Effector memory CD8-positive, alpha-beta T cell (primary cell): Measurements from ENCODE around the gene NAP1L1.

Experiments
- ATAC-seq: fragments of 150-1000 bp; cut with Tn5 transposase; replicated peaks from 2 replicates; pipeline ENCODE4 v1.10.0; 2021; ENCODE audit warnings: mild to moderate bottlenecking, moderate library complexity
- DNase-seq, 3 experiments: peaks; one replicate each; pipeline ENCODE4 v3.0.0; 2021
- H3K27ac Mint-ChIP-seq, 2 donors: one replicate each; pipeline ENCODE4 v1.8.0; 2022; ENCODE audit warnings: mild to moderate bottlenecking in 2 of 2, mixed read lengths in 2 of 2, moderate library complexity in 2 of 2
- H3K27me3 Mint-ChIP-seq, 2 donors: one replicate each; pipeline ENCODE4 v1.8.0; 2022; ENCODE audit warnings: mixed read lengths in 2 of 2
- H3K36me3 Mint-ChIP-seq: one replicate; pipeline ENCODE4 v1.8.0; 2022; ENCODE audit warnings: mild to moderate bottlenecking, moderate library complexity, mixed read lengths; ENCODE audit not compliant: insufficient read depth
- H3K4me1 Mint-ChIP-seq, 2 donors: one replicate each; pipeline ENCODE4 v1.8.0; 2022; ENCODE audit warnings: low read depth in 2 of 2, mixed read lengths in 2 of 2
- H3K4me3 Mint-ChIP-seq, 2 donors: one replicate each; pipeline ENCODE4 v1.8.0; 2022; ENCODE audit warnings: mild to moderate bottlenecking in 2 of 2, mixed read lengths in 2 of 2, moderate library complexity in 2 of 2
- H3K9me3 Mint-ChIP-seq, 2 donors: one replicate each; pipeline ENCODE4 v1.8.0; 2022; ENCODE audit warnings: mixed read lengths in 2 of 2
- total RNA-seq, 9 experiments: gene quantifications; one replicate each; lab custom pipeline; 2026; lab: John Stamatoyannopoulos, UW

Gene NAP1L1, protein sequence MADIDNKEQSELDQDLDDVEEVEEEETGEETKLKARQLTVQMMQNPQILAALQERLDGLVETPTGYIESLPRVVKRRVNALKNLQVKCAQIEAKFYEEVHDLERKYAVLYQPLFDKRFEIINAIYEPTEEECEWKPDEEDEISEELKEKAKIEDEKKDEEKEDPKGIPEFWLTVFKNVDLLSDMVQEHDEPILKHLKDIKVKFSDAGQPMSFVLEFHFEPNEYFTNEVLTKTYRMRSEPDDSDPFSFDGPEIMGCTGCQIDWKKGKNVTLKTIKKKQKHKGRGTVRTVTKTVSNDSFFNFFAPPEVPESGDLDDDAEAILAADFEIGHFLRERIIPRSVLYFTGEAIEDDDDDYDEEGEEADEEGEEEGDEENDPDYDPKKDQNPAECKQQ
- 422 to 1,281 (median 716) reads per million in 9 experiments for total RNA-seq

DNA sequence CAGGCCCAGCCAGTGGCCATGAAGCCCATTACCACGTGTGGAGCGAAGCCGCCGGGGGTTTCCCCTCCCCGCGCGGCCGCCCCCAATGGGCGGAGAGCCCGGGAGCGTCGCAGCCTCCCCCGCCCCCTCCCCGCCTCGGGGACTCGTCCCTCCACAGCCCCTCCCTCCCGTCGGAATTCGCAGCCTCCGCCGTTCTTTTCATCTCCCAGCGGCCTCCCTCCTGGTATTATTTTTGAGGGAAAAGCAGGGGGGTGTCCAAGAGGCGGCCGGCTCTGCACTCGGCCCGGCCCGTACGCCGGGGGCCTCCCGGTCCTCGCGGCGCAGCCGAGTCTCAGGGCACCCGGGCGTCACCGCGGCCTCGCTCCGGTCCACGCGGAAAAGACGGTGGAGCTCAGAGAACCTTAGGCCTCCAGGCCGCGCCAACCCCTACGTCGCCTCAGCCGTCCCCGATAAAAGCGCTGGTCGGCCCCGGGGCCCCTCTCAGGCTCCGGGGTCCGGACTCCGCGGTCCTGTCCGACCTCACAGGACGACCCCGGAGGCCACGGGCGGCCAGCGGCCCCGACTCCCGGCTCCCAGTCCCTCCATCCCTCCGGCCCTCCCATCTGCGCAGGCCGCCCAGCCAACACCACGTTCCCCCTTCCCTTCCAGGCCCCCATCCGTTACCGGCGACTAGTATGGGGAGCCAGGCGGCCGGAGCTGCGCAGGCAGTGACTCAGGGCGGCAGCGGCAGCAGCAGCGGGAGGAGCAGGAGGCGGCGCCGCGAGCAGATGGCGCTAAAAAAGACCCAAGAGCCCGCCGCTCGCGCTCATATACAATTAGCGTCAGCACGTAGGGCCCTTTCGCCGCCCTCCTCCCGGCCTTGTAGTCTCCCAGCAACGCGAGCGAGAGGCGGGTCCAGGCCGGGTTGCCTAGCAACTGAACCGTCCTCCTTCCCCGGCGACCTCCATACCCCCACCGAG, at the start of gene NAP1L1:
Gene NAP1L1, minus strand, starts transcription at position 782 of the 959 bp plus-strand sequence. CDS start 10,466 bp downstream, outside the sequence.
- H3K36me3 Mint-ChIP-seq = peaks cover 32% of the 10 kb centered on the region
- peak; percentile 79 for ATAC-seq
- peaks cover 38 to 48% of the 10 kb centered on the region in 2 donors for H3K4me1 Mint-ChIP-seq
- H3K4me3 Mint-ChIP-seq = peak within 1 kb of the TSS; percentile 97 to 100
- H3K27ac Mint-ChIP-seq = peak within 1 kb of the TSS; percentile 100
- H3K9me3 Mint-ChIP-seq = no peaks in the 10 kb centered on the region
- no peaks in the 10 kb centered on the region for H3K27me3 Mint-ChIP-seq
- DNase-seq = peak; percentile 96 to 97 (median 97)

GRCh38 chr12:76127588-76127987, 43.1 kb upstream of the NAP1L1 start:
- Mint-ChIP-seq H3K36me3 (no peaks in the 10 kb centered on the region), H3K4me1 (no peaks in the 10 kb centered on the region)

DNA sequence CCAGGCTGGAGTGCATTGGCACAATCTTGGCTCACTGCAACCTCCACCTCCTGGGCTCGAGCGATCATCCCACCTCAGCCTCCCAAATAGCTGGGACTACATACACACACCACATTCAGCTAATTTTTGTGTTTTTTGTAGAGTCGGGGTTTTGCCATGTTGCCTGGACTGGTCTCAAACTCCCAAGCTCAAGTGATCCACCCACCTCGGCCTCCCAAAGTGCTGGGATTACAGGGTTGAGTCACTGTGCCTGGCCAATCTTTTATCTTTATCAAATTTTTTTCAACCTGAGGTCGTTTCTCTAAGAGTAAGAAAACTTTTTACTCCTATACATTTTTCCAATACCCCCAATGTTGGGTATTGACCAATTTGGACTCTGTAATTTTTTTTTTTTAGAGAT, 40.0 kb upstream of the NAP1L1 start:
- H3K27me3 Mint-ChIP-seq = peaks cover 7 to 9% of the 10 kb centered on the region in 2 donors
- no peaks in the 10 kb centered on the region for H3K36me3 Mint-ChIP-seq
- H3K27ac Mint-ChIP-seq = no peak overlapping the region
- H3K4me1 Mint-ChIP-seq = no peaks in the 10 kb centered on the region
- DNase-seq = no peak
- H3K4me3 Mint-ChIP-seq = no peak overlapping the region
- no peak for ATAC-seq
- H3K9me3 Mint-ChIP-seq = no peaks in the 10 kb centered on the region

More at GRCh38 chr12:76127588-76127987, 43.1 kb upstream of the NAP1L1 start:
- no peak for ATAC-seq
- Mint-ChIP-seq H3K27me3 (peaks cover 19 to 20% of the 10 kb centered on the region in 2 donors), H3K27ac (no peak overlapping the region), H3K4me3 (no peak overlapping the region), H3K9me3 (peaks cover 0 to 2% of the 10 kb centered on the region in 2 donors)
- no peak for DNase-seq

DNA sequence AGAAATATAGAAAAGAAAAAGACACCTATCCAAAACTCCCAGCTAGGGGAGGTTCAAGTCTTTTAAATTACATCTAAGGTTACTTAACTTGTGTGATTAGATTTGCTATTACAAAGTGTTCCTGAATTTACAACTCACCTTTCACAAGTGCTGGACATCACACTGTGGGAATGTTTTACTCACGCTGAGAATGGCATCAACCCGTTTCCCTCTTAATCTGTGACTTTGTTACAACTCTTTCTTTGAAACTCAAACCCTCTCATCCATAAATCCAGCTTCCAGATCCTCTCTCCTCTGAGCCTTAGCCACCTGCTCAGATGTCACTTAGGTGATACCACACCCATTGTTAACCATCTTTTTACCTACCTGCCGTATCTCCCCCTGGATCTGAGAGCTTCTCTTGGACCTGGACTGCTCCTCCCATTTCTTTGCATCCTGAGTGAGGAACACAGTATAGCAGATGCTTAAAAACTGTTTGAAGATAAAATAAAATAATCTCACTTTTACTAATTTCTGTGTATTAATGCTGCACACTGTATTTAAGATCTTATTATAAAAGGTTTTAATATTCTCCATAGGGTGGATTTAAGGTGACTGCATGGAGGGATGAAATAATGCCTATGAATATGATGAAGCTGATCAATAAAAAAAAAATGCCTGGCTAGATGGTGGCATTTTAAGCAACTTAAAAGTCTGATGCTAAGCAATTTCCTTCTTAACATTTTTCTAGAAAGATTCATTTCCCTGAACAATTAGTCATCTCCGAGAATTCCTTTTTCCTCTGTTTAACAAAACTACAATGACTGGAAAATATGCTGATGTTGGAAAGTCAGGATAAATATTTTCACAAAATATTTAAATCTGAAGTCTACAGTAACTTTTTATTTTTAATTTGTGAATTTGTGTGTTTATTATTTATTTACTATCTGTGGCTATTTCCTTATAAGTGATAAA, 39.1 kb upstream of the NAP1L1 start:
- Mint-ChIP-seq H3K36me3 (no peaks in the 10 kb centered on the region), H3K9me3 (no peaks in the 10 kb centered on the region), H3K27ac (peak overlapping the region in 1 of 2 donors; percentile 6), H3K4me1 (no peaks in the 10 kb centered on the region), H3K4me3 (no peak overlapping the region), H3K27me3 (peaks cover 3 to 5% of the 10 kb centered on the region in 2 donors)
- peak; percentile 26 for ATAC-seq
- no peak for DNase-seq

DNA sequence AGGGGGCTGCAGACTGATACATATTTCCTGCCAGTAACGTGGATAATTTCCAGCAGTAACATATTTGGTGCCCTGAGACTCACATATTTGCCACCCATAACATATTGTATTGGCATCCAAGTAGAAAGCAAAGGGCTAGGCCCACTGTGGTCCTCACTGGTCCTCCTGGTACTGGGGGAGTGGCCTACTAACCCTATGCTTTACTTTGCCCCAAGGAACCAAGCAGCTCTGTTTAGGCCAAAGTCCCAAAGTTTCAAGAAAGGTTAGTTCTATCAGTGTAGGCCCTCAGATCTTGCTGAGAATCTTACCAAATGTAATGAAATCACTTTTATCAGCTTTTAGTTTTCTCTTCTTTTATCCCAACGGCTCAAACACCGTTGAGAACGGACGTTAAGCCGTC, 35.4 kb upstream of the NAP1L1 start:
- DNase-seq (no peak), ATAC-seq (peak; percentile 21)
- H3K27ac Mint-ChIP-seq = no peak overlapping the region
- H3K27me3 Mint-ChIP-seq = no peaks in the 10 kb centered on the region
- no peaks in the 10 kb centered on the region for H3K36me3 Mint-ChIP-seq
- H3K4me1 Mint-ChIP-seq = no peaks in the 10 kb centered on the region
- no peaks in the 10 kb centered on the region for H3K9me3 Mint-ChIP-seq
- no peak overlapping the region for H3K4me3 Mint-ChIP-seq

- Mint-ChIP-seq H3K4me3 (no peak overlapping the region), H3K4me1 (no peaks in the 10 kb centered on the region), H3K27me3 (no peaks in the 10 kb centered on the region), H3K36me3 (no peaks in the 10 kb centered on the region), H3K9me3 (no peaks in the 10 kb centered on the region), H3K27ac (no peak overlapping the region)
- ATAC-seq = no peak
- DNase-seq = no peak
Measured at GRCh38 chr12:76117751-76118150, 33.3 kb upstream of the NAP1L1 start.

- ATAC-seq (no peak), DNase-seq (no peak)
- Mint-ChIP-seq H3K36me3 (no peaks in the 10 kb centered on the region), H3K4me1 (no peaks in the 10 kb centered on the region), H3K4me3 (no peak overlapping the region), H3K27ac (no peak overlapping the region), H3K9me3 (no peaks in the 10 kb centered on the region), H3K27me3 (no peaks in the 10 kb centered on the region)
Measured at GRCh38 chr12:76117067-76117691, 32.7 kb upstream of the NAP1L1 start.

GRCh38 chr12:76113800-76114757, 29.6 kb upstream of the NAP1L1 start:
- Mint-ChIP-seq H3K9me3 (no peaks in the 10 kb centered on the region), H3K27me3 (no peaks in the 10 kb centered on the region), H3K4me3 (no peak overlapping the region), H3K27ac (no peak overlapping the region), H3K4me1 (no peaks in the 10 kb centered on the region), H3K36me3 (no peaks in the 10 kb centered on the region)
- DNase-seq = no peak
- no peak for ATAC-seq

- Mint-ChIP-seq H3K4me3 (no peak overlapping the region), H3K27me3 (peaks cover 2 to 4% of the 10 kb centered on the region in 2 donors), H3K9me3 (no peaks in the 10 kb centered on the region), H3K4me1 (no peaks in the 10 kb centered on the region), H3K36me3 (no peaks in the 10 kb centered on the region), H3K27ac (no peak overlapping the region)
- ATAC-seq (no peak), DNase-seq (no peak)
Measured at GRCh38 chr12:76111209-76111749, 26.8 kb upstream of the NAP1L1 start.

DNA sequence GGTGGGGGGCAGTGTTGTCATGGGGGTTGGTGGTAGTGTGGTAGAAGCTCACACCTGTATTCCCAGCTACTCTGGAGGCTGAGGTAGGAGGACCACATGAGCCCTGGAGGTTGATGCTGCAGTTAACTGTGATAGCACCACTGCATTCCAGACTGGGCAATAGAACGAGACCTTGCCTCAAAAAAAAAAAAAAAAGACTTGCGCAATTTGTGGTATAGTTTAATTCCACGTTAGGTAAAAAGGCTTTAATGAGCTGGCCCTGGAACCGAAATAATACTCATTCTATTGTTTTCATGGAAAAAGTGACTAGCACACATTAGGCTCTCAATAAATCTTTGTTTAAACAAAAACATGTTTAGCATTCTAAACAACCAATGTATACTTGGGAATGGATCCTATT, 25.4 kb upstream of the NAP1L1 start:
- H3K4me3 Mint-ChIP-seq = no peak overlapping the region

DNA sequence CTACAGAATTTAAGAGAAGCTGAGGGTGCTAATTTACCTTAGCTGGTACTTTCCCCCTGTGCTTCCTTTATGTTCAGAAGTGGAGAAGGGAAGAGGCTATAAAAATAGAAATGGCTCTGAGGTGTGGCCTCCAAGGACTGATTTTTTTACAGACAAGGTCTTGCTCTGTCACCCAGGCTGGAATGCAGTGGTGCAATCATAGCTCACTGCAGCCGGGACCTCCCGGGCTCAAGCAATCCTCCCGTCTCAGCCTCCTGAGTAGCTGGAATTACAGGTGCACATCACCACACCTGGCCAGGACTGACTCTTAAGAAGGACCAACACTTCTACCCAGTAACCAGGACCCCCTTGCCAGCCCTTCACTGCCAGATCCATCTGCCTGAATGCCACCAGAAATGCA, 23.9 kb upstream of the NAP1L1 start:
- H3K27me3 Mint-ChIP-seq = peaks cover 5 to 9% of the 10 kb centered on the region in 2 donors
- no peaks in the 10 kb centered on the region for H3K4me1 Mint-ChIP-seq
- DNase-seq (no peak), ATAC-seq (no peak)
- H3K4me3 Mint-ChIP-seq = no peak overlapping the region
- no peaks in the 10 kb centered on the region for H3K36me3 Mint-ChIP-seq
- no peak overlapping the region for H3K27ac Mint-ChIP-seq
- H3K9me3 Mint-ChIP-seq = no peaks in the 10 kb centered on the region

More for the DNA sequence above, 25.4 kb upstream of the NAP1L1 start:
- no peak for ATAC-seq
- Mint-ChIP-seq H3K27me3 (peaks cover 5 to 9% of the 10 kb centered on the region in 2 donors), H3K27ac (no peak overlapping the region), H3K4me1 (no peaks in the 10 kb centered on the region), H3K36me3 (no peaks in the 10 kb centered on the region), H3K9me3 (no peaks in the 10 kb centered on the region)
- DNase-seq = no peak
